Activated T-cell treated with anti-CD3 and anti-CD28 coated beads, Interleukin-2, amount 50 U/mL, for 24 hours (primary cell): ENCODE data around the gene SIN3B.

Experiments used
- DNase-seq: peaks from one replicate; pipeline ENCODE4 v3.0.0-alpha.2; 2020
- H3K27ac Mint-ChIP-seq: 2 replicates; pipeline ENCODE4 v1.8.0; 2020; ENCODE audit warnings: mild to moderate bottlenecking, mixed read lengths
- H3K27me3 Mint-ChIP-seq: 2 replicates; pipeline ENCODE4 v1.8.0; 2020; ENCODE audit warnings: mixed read lengths
- H3K36me3 Mint-ChIP-seq: 2 replicates; pipeline ENCODE4 v1.8.0; 2020; ENCODE audit warnings: low read depth, mixed read lengths
- H3K4me1 Mint-ChIP-seq: 2 replicates; pipeline ENCODE4 v1.8.0; 2020; ENCODE audit warnings: low read depth, mixed read lengths
- H3K4me3 Mint-ChIP-seq: 2 replicates; pipeline ENCODE4 v1.8.0; 2020; ENCODE audit warnings: mild to moderate bottlenecking, moderate library complexity, mixed read lengths
- H3K9me3 Mint-ChIP-seq: 2 replicates; pipeline ENCODE4 v1.8.0; 2020; ENCODE audit warnings: mixed read lengths

SIN3B gene

GRCh38 chr19:16914421-16914820 lies 85.2 kb downstream of the SIN3B start:
- DNase-seq, result no peak
- Mint-ChIP-seq H3K27ac (no peak overlapping the region), H3K9me3 (peaks cover 22% of the 10 kb centered on the region), H3K4me1 (no peaks in the 10 kb centered on the region), H3K4me3 (no peak overlapping the region), H3K27me3 (peaks cover 13% of the 10 kb centered on the region), H3K36me3 (peaks cover 4% of the 10 kb centered on the region)

DNA sequence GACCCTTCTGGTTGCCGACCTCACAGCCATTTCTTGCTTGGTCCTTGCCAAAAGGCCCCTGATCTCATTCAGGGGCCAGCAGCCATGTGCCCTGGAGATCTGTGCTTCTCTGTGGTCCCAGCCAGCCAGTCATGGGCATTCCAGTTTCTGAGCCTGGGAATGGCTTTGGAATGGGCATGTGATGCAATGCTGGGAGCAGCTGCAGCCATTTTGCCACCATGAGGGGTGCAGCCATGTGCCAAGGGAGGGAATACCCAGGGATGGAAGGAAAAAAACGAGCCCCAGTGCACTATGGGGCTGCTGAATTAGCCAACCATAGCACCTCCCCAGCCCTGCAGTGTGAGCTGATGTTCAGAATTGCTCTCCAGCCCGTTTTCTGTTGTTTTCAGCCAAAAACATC lies 85.9 kb downstream of the SIN3B start:
- no peak overlapping the region for H3K4me3 Mint-ChIP-seq
- peaks cover 22% of the 10 kb centered on the region for H3K9me3 Mint-ChIP-seq
- H3K27me3 Mint-ChIP-seq, result peaks cover 13% of the 10 kb centered on the region
- H3K27ac Mint-ChIP-seq, result no peak overlapping the region
- H3K36me3 Mint-ChIP-seq, result peaks cover 4% of the 10 kb centered on the region
- no peaks in the 10 kb centered on the region for H3K4me1 Mint-ChIP-seq
- DNase-seq, result no peak

DNA sequence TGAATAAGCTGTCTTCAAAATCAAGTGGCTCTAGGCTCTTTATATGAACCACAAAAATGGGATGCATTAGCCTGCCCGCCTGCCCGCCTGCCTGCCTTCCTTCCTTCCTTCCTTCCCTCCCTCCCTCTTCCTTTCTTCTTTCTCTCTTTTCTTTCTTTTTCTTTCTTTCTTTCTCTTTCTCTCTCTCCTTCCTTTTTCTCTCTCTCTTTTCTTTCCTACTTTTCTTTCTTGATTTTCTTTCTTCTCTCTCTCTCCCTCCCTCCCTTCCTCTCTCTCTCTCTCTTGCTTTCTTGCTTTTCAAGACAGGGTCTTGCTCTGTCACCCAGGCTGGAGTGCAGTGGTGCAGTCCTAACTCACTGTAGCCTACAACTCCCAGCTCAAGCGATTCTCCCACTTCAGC lies 86.5 kb downstream of the SIN3B start:
- Mint-ChIP-seq H3K4me3 (no peak overlapping the region), H3K36me3 (peaks cover 4% of the 10 kb centered on the region), H3K27me3 (peaks cover 13% of the 10 kb centered on the region), H3K9me3 (peaks cover 22% of the 10 kb centered on the region), H3K27ac (no peak overlapping the region), H3K4me1 (no peaks in the 10 kb centered on the region)
- no peak for DNase-seq

- no peak overlapping the region for H3K27ac Mint-ChIP-seq
- H3K4me3 Mint-ChIP-seq, result no peak overlapping the region
- no peaks in the 10 kb centered on the region for H3K4me1 Mint-ChIP-seq
- peaks cover 13% of the 10 kb centered on the region for H3K27me3 Mint-ChIP-seq
- H3K9me3 Mint-ChIP-seq, result peaks cover 18% of the 10 kb centered on the region
- DNase-seq, result no peak
- peaks cover 4% of the 10 kb centered on the region for H3K36me3 Mint-ChIP-seq
Measured at GRCh38 chr19:16917401-16917800, 88.2 kb downstream of the SIN3B start.

DNA sequence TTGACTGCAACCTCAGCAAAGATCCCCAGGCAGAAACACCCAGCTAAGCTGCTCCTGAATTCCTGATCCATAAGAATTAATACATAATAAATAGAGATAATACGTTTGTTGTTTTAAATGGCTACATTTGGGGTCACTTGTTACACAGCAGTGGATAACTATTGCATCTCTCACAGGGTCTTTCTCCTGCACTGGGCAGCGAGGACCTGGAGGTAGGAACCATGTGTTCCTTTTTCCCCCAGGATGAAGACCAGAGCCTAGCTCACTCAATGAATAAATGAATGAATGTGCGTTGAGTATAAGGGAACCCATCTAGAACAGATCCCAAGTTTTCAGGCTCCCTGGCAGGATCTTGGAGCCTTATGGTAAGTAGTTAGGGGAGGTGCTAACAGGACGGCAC lies 90.3 kb downstream of the SIN3B start:
- H3K9me3 Mint-ChIP-seq, result peaks cover 2% of the 10 kb centered on the region
- H3K4me3 Mint-ChIP-seq, result no peak overlapping the region
- no peak for DNase-seq
- H3K4me1 Mint-ChIP-seq, result no peaks in the 10 kb centered on the region
- H3K27ac Mint-ChIP-seq, result no peak overlapping the region
- H3K27me3 Mint-ChIP-seq, result peaks cover 13% of the 10 kb centered on the region
- no peaks in the 10 kb centered on the region for H3K36me3 Mint-ChIP-seq

DNA sequence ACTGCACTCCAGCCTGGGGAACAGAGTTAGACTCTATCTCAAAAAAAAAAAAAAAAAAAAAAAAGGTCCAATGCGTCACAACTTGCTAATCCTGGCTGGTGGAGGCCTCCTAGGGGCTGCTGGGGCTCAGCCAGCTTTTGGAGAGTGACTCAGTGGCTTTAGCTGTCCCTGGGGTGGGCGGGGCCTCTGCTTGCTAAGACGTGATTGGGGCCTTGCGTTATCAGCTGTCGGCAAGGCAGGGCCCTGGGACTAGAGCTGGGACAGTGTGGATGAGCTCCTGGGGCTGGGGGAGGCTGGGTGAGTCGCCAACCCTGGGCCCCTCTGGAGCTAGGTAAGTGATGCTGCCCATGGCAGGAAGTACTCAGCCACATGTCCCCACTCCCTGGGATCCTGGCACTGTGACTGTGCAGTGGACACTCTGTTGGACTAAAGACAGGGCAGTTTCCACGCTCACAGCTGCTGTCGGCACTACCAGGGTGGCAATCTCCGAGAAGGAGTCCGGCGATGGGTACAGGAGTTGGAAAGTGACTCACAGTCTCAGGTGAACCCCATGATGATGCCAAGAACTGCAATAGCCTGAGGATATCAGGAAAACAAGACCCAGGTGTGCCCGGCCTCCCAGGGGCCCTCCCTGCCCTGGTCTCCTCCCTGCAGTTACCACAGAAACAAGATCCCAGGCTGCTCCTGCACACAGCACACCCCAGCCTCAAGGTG lies 91.8 kb downstream of the SIN3B start:
- Mint-ChIP-seq H3K36me3 (no peaks in the 10 kb centered on the region), H3K4me1 (no peaks in the 10 kb centered on the region), H3K9me3 (peaks cover 5% of the 10 kb centered on the region), H3K27me3 (peaks cover 13% of the 10 kb centered on the region), H3K27ac (no peak overlapping the region), H3K4me3 (no peak overlapping the region)
- no peak for DNase-seq

DNA sequence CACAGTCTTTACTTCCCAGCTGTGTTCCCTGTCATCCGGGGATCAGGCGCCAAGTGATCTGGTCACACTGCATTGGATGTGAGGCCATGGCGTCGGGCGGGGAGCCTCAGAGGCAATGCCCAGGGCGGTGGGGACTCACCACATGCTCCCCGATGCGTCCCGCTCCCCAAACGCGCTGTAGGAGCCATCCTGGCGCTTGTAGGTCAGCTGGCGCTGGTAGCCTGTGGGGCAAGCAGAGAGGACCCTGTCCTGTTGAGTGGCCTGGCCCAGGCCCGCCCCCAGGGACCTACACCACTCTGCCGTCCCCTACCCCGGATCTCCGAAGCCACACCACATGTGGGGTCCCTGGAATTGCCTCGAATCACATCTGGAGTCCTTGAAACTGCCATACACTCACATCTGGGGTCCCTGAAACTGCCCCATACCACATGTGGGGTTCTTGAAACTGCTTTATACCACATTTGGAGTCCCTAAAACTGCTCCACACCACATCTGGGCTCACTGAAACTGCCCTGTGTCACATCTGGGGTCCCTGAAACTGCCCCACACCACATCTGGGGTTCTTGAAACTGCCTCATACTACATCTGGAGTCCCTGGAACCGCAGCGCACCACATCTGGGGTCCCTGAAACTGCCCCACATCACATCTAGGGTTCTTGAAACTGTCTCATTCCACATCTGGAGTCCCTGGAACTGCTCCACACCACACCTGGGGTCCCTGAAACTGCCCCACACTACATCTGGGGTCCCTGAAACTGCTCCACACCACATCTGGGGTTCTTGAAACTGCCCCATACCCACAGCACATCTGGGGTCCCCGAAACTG lies 92.8 kb downstream of the SIN3B start:
- Mint-ChIP-seq H3K4me3 (no peak overlapping the region), H3K27me3 (peaks cover 9% of the 10 kb centered on the region), H3K36me3 (no peaks in the 10 kb centered on the region), H3K27ac (no peak overlapping the region), H3K9me3 (peaks cover 5% of the 10 kb centered on the region), H3K4me1 (no peaks in the 10 kb centered on the region)
- DNase-seq, result no peak

- Mint-ChIP-seq H3K36me3 (no peaks in the 10 kb centered on the region), H3K27me3 (peaks cover 4% of the 10 kb centered on the region), H3K4me3 (no peak overlapping the region), H3K9me3 (peaks cover 5% of the 10 kb centered on the region), H3K27ac (no peak overlapping the region), H3K4me1 (no peaks in the 10 kb centered on the region)
- no peak for DNase-seq
Measured at GRCh38 chr19:16922592-16922934, 93.4 kb downstream of the SIN3B start.

DNA sequence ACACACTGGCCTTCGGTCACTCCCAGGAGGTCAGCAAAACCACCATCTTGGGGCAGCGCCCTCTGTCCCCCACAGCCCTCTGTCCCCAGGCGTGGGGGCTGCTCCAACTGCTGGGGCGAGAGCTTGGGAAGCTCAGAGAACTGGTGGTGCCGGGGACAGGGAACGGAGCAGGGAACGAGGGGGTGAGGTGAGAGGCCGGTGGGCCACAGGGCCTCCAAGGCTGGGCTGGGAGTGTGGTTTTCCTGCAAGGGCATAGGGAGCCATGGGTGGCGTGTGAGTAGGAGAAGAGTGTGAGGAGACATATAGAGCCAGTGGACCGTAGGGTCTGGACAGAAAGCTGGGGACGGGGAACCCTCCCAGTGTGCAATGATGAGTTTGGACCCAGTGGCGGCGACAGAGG lies 93.8 kb downstream of the SIN3B start:
- H3K27ac Mint-ChIP-seq, result no peak overlapping the region
- no peak for DNase-seq
- peaks cover 5% of the 10 kb centered on the region for H3K9me3 Mint-ChIP-seq
- H3K4me3 Mint-ChIP-seq, result no peak overlapping the region
- H3K27me3 Mint-ChIP-seq, result peaks cover 4% of the 10 kb centered on the region
- no peaks in the 10 kb centered on the region for H3K4me1 Mint-ChIP-seq
- no peaks in the 10 kb centered on the region for H3K36me3 Mint-ChIP-seq

DNA sequence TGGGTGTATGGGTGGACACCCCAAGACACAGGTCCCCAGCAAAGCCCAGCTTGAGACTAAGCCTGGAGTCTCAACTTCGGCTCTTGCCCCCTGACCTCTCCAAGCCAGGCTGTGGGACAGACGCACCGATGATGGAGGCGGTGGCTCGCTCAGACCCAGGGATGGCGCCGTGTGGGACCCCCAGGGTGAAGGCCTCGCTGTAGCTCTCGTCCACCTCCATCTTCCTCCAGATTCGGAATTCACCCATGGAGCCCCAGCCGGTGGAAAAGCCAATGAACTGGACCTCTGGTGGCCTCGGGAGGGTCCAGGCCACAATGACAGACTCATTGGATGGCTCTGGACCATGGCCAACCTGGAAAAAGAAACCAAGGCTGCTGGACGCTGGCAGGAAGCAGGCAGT lies 98.7 kb downstream of the SIN3B start:
- H3K4me1 Mint-ChIP-seq, result no peaks in the 10 kb centered on the region
- H3K9me3 Mint-ChIP-seq, result peaks cover 2% of the 10 kb centered on the region
- H3K36me3 Mint-ChIP-seq, result no peaks in the 10 kb centered on the region
- DNase-seq, result no peak
- H3K27me3 Mint-ChIP-seq, result peaks cover 17% of the 10 kb centered on the region
- H3K27ac Mint-ChIP-seq, result no peak overlapping the region
- no peak overlapping the region for H3K4me3 Mint-ChIP-seq

GRCh38 chr19:16928351-16928750 lies 99.2 kb downstream of the SIN3B start:
- H3K27ac Mint-ChIP-seq, result no peak overlapping the region
- no peaks in the 10 kb centered on the region for H3K36me3 Mint-ChIP-seq
- peaks cover 4% of the 10 kb centered on the region for H3K9me3 Mint-ChIP-seq
- no peak overlapping the region for H3K4me3 Mint-ChIP-seq
- H3K4me1 Mint-ChIP-seq, result no peaks in the 10 kb centered on the region
- DNase-seq, result no peak
- H3K27me3 Mint-ChIP-seq, result peaks cover 17% of the 10 kb centered on the region

DNA sequence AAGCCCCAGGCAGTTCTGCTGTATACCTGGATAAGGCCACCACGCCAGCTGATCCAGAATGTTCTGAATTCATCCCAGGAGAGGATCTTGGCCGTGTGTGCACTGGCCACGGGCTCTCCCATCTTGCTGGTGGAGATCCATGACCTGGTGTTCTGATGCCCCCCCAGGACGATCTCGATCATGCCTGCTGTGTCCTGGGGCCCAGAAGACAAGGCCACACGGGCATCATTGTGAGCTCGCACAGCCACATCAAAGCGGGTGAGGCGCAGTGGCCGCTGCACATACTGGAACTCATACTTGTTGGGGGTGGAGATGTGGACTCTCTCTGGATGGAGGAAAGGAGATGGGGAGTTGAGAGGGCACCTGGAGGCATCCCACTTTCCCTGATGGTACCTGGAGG lies 99.7 kb downstream of the SIN3B start:
- DNase-seq, result no peak
- Mint-ChIP-seq H3K4me3 (no peak overlapping the region), H3K4me1 (no peaks in the 10 kb centered on the region), H3K36me3 (no peaks in the 10 kb centered on the region), H3K27ac (no peak overlapping the region), H3K27me3 (peaks cover 17% of the 10 kb centered on the region), H3K9me3 (peaks cover 10% of the 10 kb centered on the region)
